GM12878 (cell line): ENCODE data around the gene NDE1. TPM values are rescaled to one million over a fixed set of nuclear protein-coding genes. Genes with fewer than 3 reads are reported as not detected.

Experiments used
- EZH2 ChIP-seq: IDR thresholded peaks from 2 replicates; pipeline ENCODE4 v1.6.1; 2012; ENCODE audit warnings: low read depth, mild to moderate bottlenecking, control low read depth, inconsistent platforms, low read length, borderline replicate concordance; ENCODE audit not compliant: control insufficient read depth
- IRF4 ChIP-seq: IDR thresholded peaks from 2 replicates; pipeline ENCODE4 v1.6.1; 2011; ENCODE audit warnings: low read depth, low read length
- NFIC ChIP-seq: IDR thresholded peaks from 2 replicates; pipeline ENCODE4 v1.6.1; 2012; ENCODE audit warnings: low read depth, mild to moderate bottlenecking, inconsistent platforms, low read length, moderate library complexity
- PML ChIP-seq: IDR thresholded peaks from 2 replicates; pipeline ENCODE4 v1.6.1; 2012; ENCODE audit warnings: low read length, inconsistent platforms
- POLR2A ChIP-seq: IDR thresholded peaks from 2 replicates; pipeline ENCODE4 v1.6.1; 2011; ENCODE audit warnings: low read depth, mild to moderate bottlenecking, low read length
- POLR2AphosphoS2 ChIP-seq: IDR thresholded peaks from 2 replicates; pipeline ENCODE4 v1.6.1; 2011; ENCODE audit warnings: low read depth, mild to moderate bottlenecking, low read length, improper control_type of control experiment, moderate library complexity
- TCF3 ChIP-seq: IDR thresholded peaks from 2 replicates; pipeline ENCODE4 v1.6.1; 2012; ENCODE audit warnings: low read depth, mild to moderate bottlenecking, low read length, borderline replicate concordance; ENCODE audit not compliant: insufficient read depth
- polyA plus RNA-seq, 11 experiments: library from polyadenylated mRNA; depleted of rRNA in 4 of 11; unstranded in 6 of 11; stranded (reverse) in 5 of 11; fragments of >200 nt; fragmentation: Nextera tagmentation in 4 of 11; fragmentation: Illumina TruSeq in 1 of 11; extraction: Ambion mirVana in 4 of 11; extraction: Trizol in 1 of 11; gene quantifications; 1 replicate in 1 of 11; 2 replicates in 10 of 11; pipeline versions ENCODE4 v1.2.1 to v1.2.3, GENCODE V29; 2011 to 2016; ENCODE audit warnings: inconsistent platforms in 2 of 11, missing spikeins in 2 of 11, low read depth in 1 of 11
- total RNA-seq, 4 experiments: library from RNA; depleted of rRNA in 3 of 4; stranded (reverse); fragments of >200 nt in 3 of 4; fragmentation: Illumina TruSeq in 1 of 4; extraction: Trizol in 1 of 4; gene quantifications; 2 replicates each; pipeline versions ENCODE4 v1.2.1 to v1.2.3, GENCODE V29; 2013 to 2021
- TF ChIP-seq, protein P1 (sequence below): IDR thresholded peaks from 2 replicates; pipeline ENCODE4 v1.6.1; 2012; ENCODE audit warnings: low read depth, low read length, improper control_type of control experiment
- TF ChIP-seq, protein P2 (sequence below): IDR thresholded peaks from 2 replicates; pipeline ENCODE4 v1.6.1; 2011; ENCODE audit warnings: low read depth, low read length, improper control_type of control experiment, borderline replicate concordance
- TF ChIP-seq, protein P3 (sequence below): IDR thresholded peaks from 2 replicates; pipeline ENCODE4 v1.6.1; 2011; ENCODE audit warnings: low read depth, mild to moderate bottlenecking, low read length, moderate library complexity, borderline replicate concordance; ENCODE audit errors: extremely low read depth
- TF ChIP-seq, protein P4 (sequence below): fragments of 150-350 bp; IDR thresholded peaks from 2 replicates; pipeline ENCODE4 v1.6.1; 2014; ENCODE audit warnings: mild to moderate bottlenecking, low read depth, low read length

Gene NDE1
- total and polyA plus RNA-seq, 10 of the 15 experiments (the other 5 are each of a cell fraction or from before 2014, with no cell fraction given) = 5.7 to 148 (median 87.8) TPM

DNA sequence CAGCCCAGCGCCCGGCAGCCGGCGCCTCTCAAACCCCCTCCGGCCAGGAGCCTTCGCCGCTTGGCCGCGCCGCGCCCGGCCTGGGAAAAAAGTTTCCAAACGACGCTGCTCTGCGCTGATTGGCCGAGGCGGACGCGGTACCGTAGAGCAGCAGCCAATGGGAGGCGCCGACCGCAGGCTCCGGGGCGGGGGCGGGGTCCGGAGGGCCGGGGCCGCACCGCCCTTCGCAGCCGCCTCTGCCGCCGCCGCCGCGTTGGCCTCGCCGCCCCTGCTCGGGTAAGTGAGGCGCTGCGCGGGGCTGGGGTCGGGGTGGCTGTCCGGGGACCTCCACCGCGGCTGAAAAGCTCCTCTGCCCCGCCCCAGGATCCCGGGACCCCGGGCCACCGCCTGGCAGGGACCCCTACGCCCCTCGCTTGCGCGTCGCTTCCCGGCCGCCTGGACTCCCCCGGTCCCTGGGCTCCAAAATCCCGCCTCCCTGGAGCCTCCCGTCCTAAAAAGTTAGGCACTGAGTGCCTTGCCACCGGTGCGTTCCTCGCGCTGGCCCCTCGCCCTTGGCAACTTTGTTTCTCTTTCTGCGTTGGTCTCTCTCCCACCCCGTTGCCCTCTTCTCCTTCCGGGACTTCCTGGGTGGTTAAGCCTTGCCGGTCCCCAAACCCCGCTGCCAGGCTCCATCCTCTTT, at the start of gene NDE1 (continued):
- no peak; the same call in 1 of the 2 replicates for TF ChIP-seq PML
- TF ChIP-seq POLR2A = peak; percentile 84
- no peak for TF ChIP-seq IRF4
- TF ChIP-seq, protein P1, sequence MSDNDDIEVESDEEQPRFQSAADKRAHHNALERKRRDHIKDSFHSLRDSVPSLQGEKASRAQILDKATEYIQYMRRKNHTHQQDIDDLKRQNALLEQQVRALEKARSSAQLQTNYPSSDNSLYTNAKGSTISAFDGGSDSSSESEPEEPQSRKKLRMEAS = peak; percentile 69
- no peak for TF ChIP-seq EZH2
- TF ChIP-seq, protein P2, sequence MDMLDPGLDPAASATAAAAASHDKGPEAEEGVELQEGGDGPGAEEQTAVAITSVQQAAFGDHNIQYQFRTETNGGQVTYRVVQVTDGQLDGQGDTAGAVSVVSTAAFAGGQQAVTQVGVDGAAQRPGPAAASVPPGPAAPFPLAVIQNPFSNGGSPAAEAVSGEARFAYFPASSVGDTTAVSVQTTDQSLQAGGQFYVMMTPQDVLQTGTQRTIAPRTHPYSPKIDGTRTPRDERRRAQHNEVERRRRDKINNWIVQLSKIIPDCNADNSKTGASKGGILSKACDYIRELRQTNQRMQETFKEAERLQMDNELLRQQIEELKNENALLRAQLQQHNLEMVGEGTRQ = no peak
- TF ChIP-seq, protein P3, sequence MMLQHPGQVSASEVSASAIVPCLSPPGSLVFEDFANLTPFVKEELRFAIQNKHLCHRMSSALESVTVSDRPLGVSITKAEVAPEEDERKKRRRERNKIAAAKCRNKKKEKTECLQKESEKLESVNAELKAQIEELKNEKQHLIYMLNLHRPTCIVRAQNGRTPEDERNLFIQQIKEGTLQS = no peak
- TF ChIP-seq, protein P4, sequence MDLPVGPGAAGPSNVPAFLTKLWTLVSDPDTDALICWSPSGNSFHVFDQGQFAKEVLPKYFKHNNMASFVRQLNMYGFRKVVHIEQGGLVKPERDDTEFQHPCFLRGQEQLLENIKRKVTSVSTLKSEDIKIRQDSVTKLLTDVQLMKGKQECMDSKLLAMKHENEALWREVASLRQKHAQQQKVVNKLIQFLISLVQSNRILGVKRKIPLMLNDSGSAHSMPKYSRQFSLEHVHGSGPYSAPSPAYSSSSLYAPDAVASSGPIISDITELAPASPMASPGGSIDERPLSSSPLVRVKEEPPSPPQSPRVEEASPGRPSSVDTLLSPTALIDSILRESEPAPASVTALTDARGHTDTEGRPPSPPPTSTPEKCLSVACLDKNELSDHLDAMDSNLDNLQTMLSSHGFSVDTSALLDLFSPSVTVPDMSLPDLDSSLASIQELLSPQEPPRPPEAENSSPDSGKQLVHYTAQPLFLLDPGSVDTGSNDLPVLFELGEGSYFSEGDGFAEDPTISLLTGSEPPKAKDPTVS = no peak
- no peak for TF ChIP-seq TCF3
- no peak for TF ChIP-seq POLR2AphosphoS2
- TF ChIP-seq NFIC = no peak
